GM12892 (cell line): ENCODE data around the gene KCTD16.

Experiments
- POLR2A ChIP-seq: IDR thresholded peaks from 2 replicates; pipeline ENCODE4 v1.6.1; 2011; ENCODE audit warnings: low read depth, low read length, control low read depth
- POLR2AphosphoS5 ChIP-seq: IDR thresholded peaks from 2 replicates; pipeline ENCODE4 v1.6.1; 2011; ENCODE audit warnings: low read depth, low read length, control low read depth

- TF ChIP-seq POLR2A = no peak
- TF ChIP-seq POLR2AphosphoS5 = no peak
Observed at GRCh38 chr5:144378681-144379080, 208.0 kb downstream of the KCTD16 start.
